Measurements from ENCODE around the gene UQCRQ. TPM values are rescaled to one million over a fixed set of nuclear protein-coding genes. Genes with fewer than 3 reads are reported as not detected.

The UQCRQ gene
- total and polyA plus RNA-seq, 2 of the 13 experiments (the other 11 are each of a cell fraction or from before 2014, with no cell fraction given): 257 to 575 TPM

- TF ChIP-seq ZNF407 (CRISPR knock-in tag; IDR thresholded peaks at IDR 0.05; ENCODE audit: not compliant biosample characterization) (peak; percentile 41), ARNT (IDR thresholded peaks at IDR 0.05) (no peak), HMG20B (CRISPR knock-in tag; conservative IDR thresholded peaks at IDR 0.05) (no peak), CENPX (CRISPR knock-in tag; IDR thresholded peaks at IDR 0.05) (no peak), BHLHE40 (IDR thresholded peaks at IDR 0.05; ENCODE audit: low read length) (peak; percentile 62), CHCHD3 (CRISPR knock-in tag; IDR thresholded peaks at IDR 0.05) (no peak; the same call in 1 of the 2 replicates), HBP1 (CRISPR knock-in tag; IDR thresholded peaks at IDR 0.05; ENCODE audit: low read depth) (peak; percentile 33; the same call in 1 of the 2 replicates), STAT5B (CRISPR knock-in tag; IDR thresholded peaks at IDR 0.05) (no peak), ZNF512 (CRISPR knock-in tag; IDR thresholded peaks at IDR 0.05) (no peak), TFAP4 (IDR thresholded peaks at IDR 0.05; ENCODE audit: borderline replicate concordance, low read depth) (peak; percentile 49; the same call in 1 of the 2 replicates), SOX6 (IDR thresholded peaks at IDR 0.05) (no peak), SOX6 (CRISPR knock-in tag; IDR thresholded peaks at IDR 0.05) (peak; percentile 62), KDM4B (CRISPR knock-in tag; IDR thresholded peaks at IDR 0.05) (peak; percentile 33; the same call in 1 of the 2 replicates), POLR2G (IDR thresholded peaks at IDR 0.05; ENCODE audit: low read depth, low read length) (no peak), HDAC1 (CRISPR knock-in tag; IDR thresholded peaks at IDR 0.05) (peak; percentile 62; the same call in 1 of the 2 replicates), DNMT3B (CRISPR knock-in tag; conservative IDR thresholded peaks at IDR 0.05) (no peak; the same call in 1 of the 2 replicates), MYC (CRISPR knock-in tag; IDR thresholded peaks at IDR 0.05; ENCODE audit: borderline replicate concordance) (peak; percentile 82), POLR2AphosphoS2 (IDR thresholded peaks at IDR 0.05; ENCODE audit: low read depth, low read length) (no peak), ZNF232 (CRISPR knock-in tag; IDR thresholded peaks at IDR 0.05; ENCODE audit: borderline replicate concordance) (0 out of 2 replicates have a peak, but pooled peaks have one; percentile 70)
Observed at GRCh38 chr5:132829742-132830435, 36.6 kb upstream of the UQCRQ start (continued).
